Stimulated activated naive CD8-positive, alpha-beta T cell treated with anti-CD3 and anti-CD28 coated beads, Interleukin-15, Interleukin-2, amounts not matched to agents 100 ng/mL and 50 ng/mL, for 24 hours (primary cell): ENCODE data around the gene RAB11FIP2.
"Not testable (repeated sequence)": the region's sequence is repeated elsewhere in the genome, so short reads cannot be mapped to it uniquely, and the experiment has no call there.

Experiments
- H3K27ac Mint-ChIP-seq: one replicate; pipeline ENCODE4 v1.8.0; 2021; ENCODE audit warnings: mild to moderate bottlenecking, mixed read lengths
- H3K27me3 Mint-ChIP-seq: one replicate; pipeline ENCODE4 v1.8.0; 2021; ENCODE audit warnings: mixed read lengths
- H3K36me3 Mint-ChIP-seq: one replicate; pipeline ENCODE4 v1.8.0; 2021; ENCODE audit warnings: low read depth, mixed read lengths
- H3K4me1 Mint-ChIP-seq: one replicate; pipeline ENCODE4 v1.8.0; 2021; ENCODE audit warnings: low read depth, mixed read lengths
- H3K4me3 Mint-ChIP-seq: one replicate; pipeline ENCODE4 v1.8.0; 2021; ENCODE audit warnings: mild to moderate bottlenecking, mixed read lengths
- H3K9me3 Mint-ChIP-seq: one replicate; pipeline ENCODE4 v1.8.0; 2021; ENCODE audit warnings: mixed read lengths

Gene RAB11FIP2, protein sequence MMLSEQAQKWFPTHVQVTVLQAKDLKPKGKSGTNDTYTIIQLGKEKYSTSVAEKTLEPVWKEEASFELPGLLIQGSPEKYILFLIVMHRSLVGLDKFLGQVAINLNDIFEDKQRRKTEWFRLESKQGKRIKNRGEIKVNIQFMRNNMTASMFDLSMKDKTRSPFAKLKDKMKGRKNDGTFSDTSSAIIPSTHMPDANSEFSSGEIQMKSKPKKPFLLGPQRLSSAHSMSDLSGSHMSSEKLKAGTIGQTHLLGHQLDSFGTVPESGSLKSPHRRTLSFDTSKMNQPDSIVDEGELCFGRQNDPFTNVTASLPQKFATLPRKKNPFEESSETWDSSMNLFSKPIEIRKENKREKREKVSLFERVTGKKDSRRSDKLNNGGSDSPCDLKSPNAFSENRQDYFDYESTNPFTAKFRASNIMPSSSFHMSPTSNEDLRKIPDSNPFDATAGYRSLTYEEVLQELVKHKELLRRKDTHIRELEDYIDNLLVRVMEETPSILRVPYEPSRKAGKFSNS

DNA sequence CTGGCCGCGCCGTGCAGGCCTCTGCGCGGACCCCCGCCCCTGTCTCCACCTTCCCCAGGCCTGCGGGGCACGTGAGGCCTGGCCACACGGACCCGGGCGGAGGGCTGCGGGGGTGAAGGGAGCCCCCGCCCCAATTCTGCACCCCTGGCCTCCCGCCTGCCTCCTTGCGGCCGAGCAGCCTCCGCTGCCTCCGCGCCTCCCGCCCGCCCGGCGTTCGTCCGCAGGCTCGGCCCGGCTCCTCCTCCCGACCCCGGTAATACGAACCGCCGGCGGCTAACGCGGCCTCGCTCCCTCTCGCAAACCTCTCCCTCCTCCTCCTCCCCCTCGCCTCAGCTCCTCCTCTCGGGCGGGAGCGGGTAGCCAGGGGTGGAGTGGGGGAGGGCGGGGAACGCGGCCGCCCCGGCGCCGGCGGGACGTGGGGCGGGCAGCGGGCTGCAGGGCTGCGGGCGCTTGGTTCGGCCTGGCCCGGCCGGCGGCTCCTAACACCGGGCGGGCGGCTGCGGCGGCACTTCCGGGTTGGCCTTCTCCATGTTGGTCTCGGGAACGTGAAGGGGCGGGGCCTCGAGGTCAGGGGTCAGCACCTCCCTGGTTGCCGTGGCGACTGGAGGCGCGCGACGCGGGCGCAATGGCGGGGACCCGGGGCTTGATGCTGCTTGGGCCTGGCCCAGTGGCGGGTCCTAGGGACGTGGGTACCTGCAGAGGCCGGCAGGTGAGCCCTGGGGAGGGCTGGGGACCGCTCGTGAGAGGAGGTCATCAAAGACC is at the start of gene RAB11FIP2:
RAB11FIP2 (minus strand) TSS at position 547 of the 762 bp plus-strand sequence. CDS start 778 bp downstream, outside the sequence.
- Mint-ChIP-seq H3K9me3 (no peaks in the 10 kb centered on the region), H3K27me3 (no peaks in the 10 kb centered on the region), H3K27ac (peak within 1 kb of the TSS; percentile 88), H3K4me1 (peaks cover 31% of the 10 kb centered on the region), H3K36me3 (no peaks in the 10 kb centered on the region), H3K4me3 (peak within 1 kb of the TSS; percentile 92)

DNA sequence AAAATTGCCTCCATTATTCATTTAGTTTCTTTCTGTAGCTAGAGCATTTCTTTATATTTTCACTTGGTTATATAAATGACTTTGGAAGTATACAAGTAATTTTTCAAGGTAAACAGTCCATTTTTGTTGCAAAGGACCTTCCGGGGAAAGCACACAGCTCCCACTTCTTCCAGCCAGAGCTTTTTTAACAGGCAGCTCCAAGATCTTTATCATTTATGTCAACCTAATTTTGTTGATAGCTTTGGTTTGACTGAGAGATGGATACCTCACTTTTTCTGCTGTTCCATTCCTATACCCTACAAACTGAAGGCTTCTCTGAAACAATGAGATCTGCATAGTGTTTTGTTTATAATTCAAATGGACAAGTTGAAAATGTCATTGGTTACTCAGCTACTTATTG is 49.3 kb upstream of the RAB11FIP2 start:
- no peaks in the 10 kb centered on the region for H3K36me3 Mint-ChIP-seq
- no peak overlapping the region for H3K4me3 Mint-ChIP-seq
- no peaks in the 10 kb centered on the region for H3K4me1 Mint-ChIP-seq
- no peak overlapping the region for H3K27ac Mint-ChIP-seq
- H3K9me3 Mint-ChIP-seq: no peaks in the 10 kb centered on the region
- H3K27me3 Mint-ChIP-seq: peaks cover under 1% of the 10 kb centered on the region

DNA sequence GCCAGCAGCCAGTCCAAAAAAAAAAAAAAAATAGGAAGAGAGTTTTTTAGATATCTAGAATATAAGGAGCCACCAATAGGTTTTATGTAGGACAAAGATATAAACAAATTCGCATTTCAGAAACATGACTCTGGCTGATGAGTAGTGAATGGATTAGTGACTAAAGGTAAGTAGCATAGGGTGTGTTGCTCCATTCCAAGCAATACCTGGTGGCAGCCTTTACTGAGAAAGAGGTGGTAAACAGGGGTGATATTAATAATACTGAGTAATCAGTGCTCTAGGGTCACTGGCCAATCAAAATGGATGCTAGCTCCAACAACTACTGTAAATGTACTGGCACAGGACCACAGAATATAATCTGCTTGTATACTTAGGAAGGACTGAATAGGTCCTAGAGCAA is 45.5 kb upstream of the RAB11FIP2 start:
- no peak overlapping the region for H3K27ac Mint-ChIP-seq
- H3K27me3 Mint-ChIP-seq: no peaks in the 10 kb centered on the region
- no peaks in the 10 kb centered on the region for H3K9me3 Mint-ChIP-seq
- no peak overlapping the region for H3K4me3 Mint-ChIP-seq
- no peaks in the 10 kb centered on the region for H3K4me1 Mint-ChIP-seq
- no peaks in the 10 kb centered on the region for H3K36me3 Mint-ChIP-seq

DNA sequence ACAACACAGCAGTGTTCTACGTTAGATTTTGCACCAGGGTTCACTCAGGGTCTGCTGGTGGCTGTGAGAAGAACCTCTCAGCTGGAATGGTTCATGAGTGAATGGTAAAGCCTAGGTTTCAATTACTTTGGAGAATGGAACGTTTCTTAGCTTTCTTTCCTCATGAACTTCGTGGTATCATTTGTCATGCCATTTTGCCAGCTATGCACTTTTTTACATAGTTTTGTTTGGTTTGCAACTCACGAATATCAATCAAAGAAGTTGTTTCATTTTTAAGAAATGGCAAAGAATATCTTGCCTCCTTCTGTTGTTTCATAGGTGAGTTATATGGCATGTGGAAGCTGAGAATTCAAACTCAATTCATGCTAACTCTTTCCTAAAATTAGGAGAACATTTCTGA is 34.1 kb upstream of the RAB11FIP2 start:
- no peaks in the 10 kb centered on the region for H3K4me1 Mint-ChIP-seq
- peaks cover 13% of the 10 kb centered on the region for H3K27me3 Mint-ChIP-seq
- no peak overlapping the region for H3K4me3 Mint-ChIP-seq
- peaks cover 14% of the 10 kb centered on the region for H3K9me3 Mint-ChIP-seq
- no peak overlapping the region for H3K27ac Mint-ChIP-seq
- H3K36me3 Mint-ChIP-seq: no peaks in the 10 kb centered on the region

DNA sequence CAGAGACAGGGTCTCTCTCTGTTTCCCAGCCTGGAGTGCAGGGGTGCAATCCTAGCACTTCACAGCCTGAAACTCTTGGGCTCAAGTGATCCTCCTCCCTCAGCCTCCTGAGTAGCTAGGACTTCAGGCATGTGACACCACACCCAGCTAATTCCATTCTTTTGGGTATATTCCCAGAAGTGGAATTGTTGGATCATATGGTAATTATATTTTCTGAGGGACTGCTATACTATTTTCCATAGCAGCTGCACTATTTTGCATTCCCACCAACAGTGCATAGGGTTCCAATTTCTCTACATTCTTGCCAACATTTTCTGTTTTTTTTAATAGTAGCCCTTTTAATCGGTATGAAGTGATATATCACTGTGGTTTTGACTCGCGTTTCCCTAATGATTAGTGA is 30.0 kb upstream of the RAB11FIP2 start:
- Mint-ChIP-seq H3K9me3 (no peaks in the 10 kb centered on the region), H3K27me3 (peaks cover 10% of the 10 kb centered on the region), H3K4me3 (no peak overlapping the region), H3K4me1 (no peaks in the 10 kb centered on the region), H3K36me3 (no peaks in the 10 kb centered on the region), H3K27ac (no peak overlapping the region)

DNA sequence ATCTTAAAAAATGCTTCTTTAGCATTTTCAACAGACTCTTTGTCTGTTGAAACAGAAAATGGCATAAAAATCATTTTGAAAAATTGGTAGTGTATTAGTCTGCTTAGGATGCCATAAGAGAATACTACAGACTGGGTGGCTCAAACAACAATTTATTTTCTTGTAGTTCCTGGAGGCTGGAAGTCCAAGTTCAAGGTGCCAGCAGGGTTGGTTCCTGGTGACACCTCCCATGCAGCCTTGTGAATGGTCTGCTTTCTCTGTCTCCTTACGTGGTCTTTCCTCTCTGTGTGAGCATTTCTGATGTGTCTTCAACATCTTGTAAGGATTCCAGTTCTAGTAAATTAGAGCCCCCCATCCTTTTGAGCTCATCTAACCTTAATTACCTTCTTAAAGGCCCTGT is 26.1 kb upstream of the RAB11FIP2 start:
- H3K9me3 Mint-ChIP-seq: no peaks in the 10 kb centered on the region
- no peaks in the 10 kb centered on the region for H3K36me3 Mint-ChIP-seq
- no peak overlapping the region for H3K27ac Mint-ChIP-seq
- H3K27me3 Mint-ChIP-seq: peaks cover 16% of the 10 kb centered on the region
- H3K4me1 Mint-ChIP-seq: no peaks in the 10 kb centered on the region
- H3K4me3 Mint-ChIP-seq: no peak overlapping the region

DNA sequence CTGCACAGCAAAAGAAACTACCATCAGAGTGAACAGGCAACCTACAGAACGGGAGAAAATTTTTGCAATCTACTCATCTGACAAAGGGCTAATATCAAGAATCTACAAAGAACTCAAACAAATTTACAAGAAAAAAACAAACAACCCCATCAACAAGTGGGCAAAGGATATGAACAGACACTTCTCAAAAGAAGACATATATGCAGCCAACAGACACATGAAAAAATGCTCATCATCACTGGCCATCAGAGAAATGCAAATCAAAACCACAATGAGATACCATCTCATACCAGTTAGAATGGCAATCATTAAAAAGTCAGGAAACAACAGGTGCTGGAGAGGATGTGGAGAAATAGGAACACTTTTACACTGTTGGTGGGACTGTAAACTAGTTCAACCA is 20.6 kb upstream of the RAB11FIP2 start:
- H3K36me3 Mint-ChIP-seq: not testable (repeated sequence)

DNA sequence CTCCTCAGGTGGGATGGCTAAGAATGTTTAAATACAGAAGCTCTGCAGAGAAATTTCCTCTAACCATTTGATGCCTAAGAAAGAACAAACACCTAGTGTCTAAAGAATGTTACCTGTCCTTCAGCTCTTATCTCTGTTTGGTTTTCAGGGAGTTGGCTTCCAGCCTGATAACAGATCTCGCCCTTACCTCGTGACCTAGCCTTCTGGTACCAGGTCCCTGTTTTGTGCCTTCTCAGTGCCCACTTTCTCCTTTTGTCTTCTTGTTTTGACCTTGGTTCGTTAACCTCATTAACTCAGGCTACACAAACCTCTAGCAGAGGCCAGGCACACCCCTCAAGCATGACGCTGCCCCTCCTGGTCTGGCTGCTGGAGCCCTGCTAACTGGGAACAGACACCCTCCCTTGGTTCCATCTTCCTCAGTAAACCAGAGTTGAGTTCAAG is 16.1 kb upstream of the RAB11FIP2 start:
- H3K36me3 Mint-ChIP-seq: no peaks in the 10 kb centered on the region
- no peaks in the 10 kb centered on the region for H3K4me1 Mint-ChIP-seq

More for the DNA sequence above, 20.6 kb upstream of the RAB11FIP2 start:
- H3K27ac Mint-ChIP-seq, H3K4me3 Mint-ChIP-seq, H3K4me1 Mint-ChIP-seq, H3K9me3 Mint-ChIP-seq: not testable (repeated sequence)
- H3K27me3 Mint-ChIP-seq: peaks cover 25% of the 10 kb centered on the region

DNA sequence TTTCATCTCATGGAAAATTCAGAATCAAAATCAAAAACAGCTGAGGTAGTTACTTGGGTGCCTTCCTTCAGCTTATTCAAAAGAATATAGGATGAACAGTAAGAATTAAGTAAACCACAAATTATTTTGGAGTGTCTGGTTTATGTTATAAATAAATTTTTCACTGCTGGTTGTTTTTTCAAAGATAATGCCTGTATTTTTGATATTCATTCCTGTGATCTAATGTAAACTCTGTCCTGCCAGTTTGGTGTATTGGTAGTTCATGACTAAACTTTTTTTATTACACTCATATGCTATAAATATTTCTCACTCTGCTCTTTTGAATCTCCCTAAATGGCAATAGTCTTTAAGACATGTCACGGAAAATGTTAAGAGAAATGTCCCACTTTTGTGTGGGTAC is 11.6 kb upstream of the RAB11FIP2 start:
- Mint-ChIP-seq H3K27me3 (peaks cover 36% of the 10 kb centered on the region), H3K4me1 (no peaks in the 10 kb centered on the region), H3K36me3 (no peaks in the 10 kb centered on the region), H3K4me3 (no peak overlapping the region), H3K9me3 (no peaks in the 10 kb centered on the region), H3K27ac (no peak overlapping the region)

More for the DNA sequence above, 16.1 kb upstream of the RAB11FIP2 start:
- Mint-ChIP-seq H3K27ac (no peak overlapping the region), H3K27me3 (peaks cover 39% of the 10 kb centered on the region), H3K4me3 (no peak overlapping the region), H3K9me3 (no peaks in the 10 kb centered on the region)

DNA sequence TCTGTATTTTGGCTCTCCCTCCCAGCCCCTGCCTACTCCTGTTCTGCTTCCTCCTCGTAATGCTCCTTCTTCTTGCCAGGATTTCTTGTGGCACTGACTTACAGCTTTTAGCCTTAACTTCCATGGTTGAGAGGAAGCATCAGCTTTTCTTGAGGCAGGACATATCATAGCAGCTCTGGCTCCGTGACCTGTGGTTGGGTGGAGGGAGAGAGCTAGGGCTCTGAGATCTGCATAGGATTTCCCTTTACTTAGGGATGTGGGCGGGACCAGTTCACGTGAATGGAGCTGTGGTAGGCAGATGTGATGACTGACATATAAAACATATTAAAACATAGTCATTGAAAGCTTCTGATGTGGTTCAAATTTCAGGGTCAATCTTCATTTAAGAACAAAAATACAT is 10.6 kb upstream of the RAB11FIP2 start:
- no peaks in the 10 kb centered on the region for H3K4me1 Mint-ChIP-seq
- no peak overlapping the region for H3K4me3 Mint-ChIP-seq
- H3K9me3 Mint-ChIP-seq: no peaks in the 10 kb centered on the region
- H3K27me3 Mint-ChIP-seq: peaks cover 28% of the 10 kb centered on the region
- H3K36me3 Mint-ChIP-seq: no peaks in the 10 kb centered on the region
- H3K27ac Mint-ChIP-seq: no peak overlapping the region

DNA sequence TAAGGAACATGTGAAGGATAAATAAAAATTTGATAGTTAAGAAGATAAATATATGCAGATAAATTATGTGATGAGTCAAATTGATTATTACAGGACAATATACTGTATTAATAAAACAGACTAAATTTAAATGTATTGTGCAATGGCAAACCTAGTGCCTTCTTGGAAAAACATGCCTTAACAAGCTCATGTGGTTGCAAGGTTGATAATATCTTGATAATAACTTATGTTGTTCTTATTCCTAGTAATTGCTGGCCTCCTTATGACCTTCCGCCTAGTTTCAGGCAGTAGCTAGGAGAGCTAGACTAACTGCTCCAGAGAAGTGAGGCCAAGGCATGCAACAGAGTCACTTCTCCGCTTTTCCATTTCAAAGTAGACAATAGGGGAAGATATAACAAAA is 7.6 kb upstream of the RAB11FIP2 start:
- Mint-ChIP-seq H3K27me3 (peaks cover 9% of the 10 kb centered on the region), H3K4me3 (no peak overlapping the region), H3K36me3 (no peaks in the 10 kb centered on the region), H3K27ac (no peak overlapping the region), H3K9me3 (no peaks in the 10 kb centered on the region), H3K4me1 (no peaks in the 10 kb centered on the region)

DNA sequence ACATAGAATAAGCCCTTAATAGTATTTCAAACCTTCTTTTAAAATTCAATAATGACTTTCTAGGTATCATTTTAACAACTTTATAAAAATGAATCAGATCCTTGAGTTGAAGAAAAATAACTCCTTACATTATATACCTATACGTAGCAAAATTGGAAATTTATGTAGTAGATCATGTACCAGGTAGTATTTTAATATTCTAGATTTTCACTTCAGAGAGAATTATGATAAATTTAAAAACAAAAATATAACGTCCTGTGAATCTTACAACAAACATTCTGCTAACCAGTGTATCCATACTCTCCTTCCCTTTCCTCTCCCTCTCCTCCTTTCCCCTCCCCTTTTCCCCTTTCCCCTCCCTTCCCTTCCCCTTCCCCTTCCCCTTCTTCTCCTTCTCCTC is 6.1 kb upstream of the RAB11FIP2 start:
- Mint-ChIP-seq H3K27ac (no peak overlapping the region), H3K4me1 (no peaks in the 10 kb centered on the region), H3K36me3 (no peaks in the 10 kb centered on the region), H3K27me3 (peaks cover 5% of the 10 kb centered on the region), H3K9me3 (no peaks in the 10 kb centered on the region), H3K4me3 (no peak overlapping the region)

DNA sequence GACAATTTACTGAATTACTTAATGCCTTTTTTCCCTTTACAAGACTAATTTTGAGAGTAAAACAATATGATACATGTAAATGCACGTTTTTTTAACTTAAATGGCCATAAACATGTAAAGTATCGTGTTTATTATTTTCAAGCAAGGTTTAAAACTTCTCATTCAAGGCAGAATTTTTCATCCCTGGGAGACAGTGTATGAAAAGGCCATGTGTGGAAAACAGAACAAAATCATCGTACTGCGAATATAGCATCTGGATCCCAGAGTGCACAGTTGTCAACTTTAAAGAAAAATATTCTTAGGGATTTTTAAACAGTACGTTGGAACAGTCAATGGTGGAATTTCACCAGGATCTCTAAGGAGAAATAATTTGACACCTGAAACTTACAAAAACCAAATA is 1.1 kb upstream of the RAB11FIP2 start:
- H3K27ac Mint-ChIP-seq: no peak overlapping the region
- peak overlapping the region; percentile 92 for H3K4me3 Mint-ChIP-seq
- H3K36me3 Mint-ChIP-seq: no peaks in the 10 kb centered on the region
- H3K4me1 Mint-ChIP-seq: peaks cover 27% of the 10 kb centered on the region
- H3K27me3 Mint-ChIP-seq: no peaks in the 10 kb centered on the region
- no peaks in the 10 kb centered on the region for H3K9me3 Mint-ChIP-seq

DNA sequence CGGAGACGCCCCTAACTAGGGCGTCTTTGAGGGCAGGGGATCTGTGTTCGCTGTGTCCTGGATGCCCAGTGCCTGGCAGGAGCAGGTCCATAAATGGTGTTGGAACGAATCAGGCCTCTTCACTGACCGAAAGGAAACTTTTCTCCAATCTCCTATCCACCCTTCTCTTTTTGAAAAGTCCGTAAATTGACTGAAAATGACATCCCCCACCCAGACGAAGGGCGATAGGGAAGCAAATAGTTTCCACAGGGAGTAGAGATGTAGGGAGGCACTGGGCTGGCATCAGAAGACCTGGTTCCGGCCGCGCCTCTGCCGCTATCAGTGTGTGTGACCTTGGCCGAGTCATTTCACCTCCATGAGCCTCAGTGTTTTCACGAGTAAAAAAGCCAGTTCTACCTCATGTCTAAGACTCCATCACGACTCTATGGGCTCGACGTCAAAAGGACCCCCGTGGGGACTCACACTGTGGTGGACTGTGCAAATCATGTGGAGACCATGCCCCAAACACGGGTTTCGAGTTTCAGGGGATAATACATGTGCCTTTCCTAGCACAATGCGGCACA is 497 bp upstream of the RAB11FIP2 start:
- Mint-ChIP-seq H3K4me3 (peak overlapping the region; percentile 92), H3K27ac (peak overlapping the region; percentile 74), H3K27me3 (no peaks in the 10 kb centered on the region), H3K36me3 (no peaks in the 10 kb centered on the region), H3K4me1 (peaks cover 31% of the 10 kb centered on the region), H3K9me3 (no peaks in the 10 kb centered on the region)

DNA sequence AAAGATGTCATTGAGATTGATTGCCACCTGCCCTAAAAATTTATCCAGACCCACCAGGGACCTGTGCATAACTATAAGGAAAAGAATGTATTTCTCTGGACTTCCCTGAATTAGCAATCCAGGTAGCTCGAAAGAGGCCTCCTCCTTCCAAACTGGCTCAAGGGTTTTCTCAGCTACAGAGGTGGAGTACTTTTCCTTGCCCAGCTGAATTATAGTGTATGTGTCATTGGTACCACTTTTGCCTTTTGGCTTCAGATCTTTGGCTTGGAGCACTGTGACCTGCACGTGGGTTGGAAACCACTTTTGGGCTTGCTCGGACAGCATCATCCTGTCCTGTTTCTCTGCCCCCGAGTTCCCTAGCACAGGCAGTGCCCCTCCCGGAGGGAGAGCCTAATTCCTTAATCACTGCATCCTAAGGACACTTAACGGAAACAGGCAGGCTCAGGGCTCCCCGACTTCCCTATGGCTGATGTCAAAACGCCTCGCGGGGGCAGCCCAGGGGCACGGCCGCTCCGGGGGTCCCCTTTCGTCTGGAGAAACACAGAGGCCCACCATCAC is 825 bp downstream of the RAB11FIP2 start:
- peak overlapping the region; percentile 92 for H3K4me3 Mint-ChIP-seq
- peaks cover 33% of the 10 kb centered on the region for H3K4me1 Mint-ChIP-seq
- H3K36me3 Mint-ChIP-seq: no peaks in the 10 kb centered on the region
- H3K27ac Mint-ChIP-seq: peak overlapping the region; percentile 88
- no peaks in the 10 kb centered on the region for H3K27me3 Mint-ChIP-seq
- H3K9me3 Mint-ChIP-seq: no peaks in the 10 kb centered on the region
